ENCODE results near the gene WBP11.

GRCh38 chr12:14842315-14842714 lies 39.0 kb upstream of the WBP11 start:
- TF ChIP-seq CTCF (IDR thresholded peaks at IDR 0.05) (no peak), ZFX (IDR thresholded peaks at IDR 0.05; ENCODE audit: borderline replicate concordance) (no peak)

Measured in 22Rv1 (cell line).